Heart right ventricle (tissue), 16 donors: ENCODE measurements around the gene PLA2G2C. TPM values are rescaled to one million over a fixed set of nuclear protein-coding genes. Genes with fewer than 3 reads are reported as not detected.

ENCODE experiments used
- ATAC-seq, 8 donors: fragments of 200-7000 bp; cut with Tn5 transposase; one replicate each; pipeline ENCODE4 v1.9.1; 2020; ENCODE audit warnings: mild to moderate bottlenecking in 8 of 8, moderate library complexity in 8 of 8, moderate number of reproducible peaks in 1 of 8
- DNase-seq, 2 donors: peaks; one replicate each; pipeline ENCODE4 v3.0.0-alpha.2; 2020
- H3K27ac ChIP-seq, 10 donors: fragments of 200-600 bp; sonication (generic) in 2 of 10; one replicate each; pipeline versions ENCODE4 v1.5.0 to v1.8.0; 2020 to 2022; ENCODE audit warnings: mild to moderate bottlenecking in 3 of 10
- H3K27me3 ChIP-seq, 7 donors: fragments of 200-600 bp; one replicate each; pipeline ENCODE4 v1.8.0; 2021 to 2022; ENCODE audit warnings: mild to moderate bottlenecking in 2 of 7
- H3K36me3 ChIP-seq, 9 donors: fragments of 200-600 bp; sonication (generic) in 1 of 9; one replicate each; pipeline versions ENCODE4 v1.5.0 to v1.8.0; 2020 to 2022; ENCODE audit warnings: mild to moderate bottlenecking in 2 of 9
- H3K4me1 ChIP-seq, 9 donors: fragments of 200-600 bp; sonication (generic) in 1 of 9; one replicate each; pipeline versions ENCODE4 v1.5.0 to v1.8.0; 2020 to 2022; ENCODE audit warnings: mild to moderate bottlenecking in 4 of 9
- H3K4me3 ChIP-seq, 10 donors: fragments of 200-600 bp; sonication (generic) in 2 of 10; one replicate each; pipeline versions ENCODE4 v1.5.0 to v1.8.0; 2020 to 2022; ENCODE audit warnings: mild to moderate bottlenecking in 7 of 10, moderate library complexity in 2 of 10
- H3K9me3 ChIP-seq, 11 donors: fragments of 200-600 bp in 10 of 11; sonication (generic) in 2 of 11; one replicate each; pipeline versions ENCODE4 v1.5.0 to v1.8.0; 2013 to 2022; ENCODE audit warnings: mild to moderate bottlenecking in 2 of 11, control low read depth in 1 of 11, moderate library complexity in 1 of 11
- WGBS, 2 donors: extraction: QIAGEN DNeasy Blood & Tissue Kit; methylation state at CpG; one replicate each; pipeline ENCODE4 v1.1.7; 2013; ENCODE audit warnings: inconsistent platforms in 1 of 2; 5-methylcytosine and 5-hydroxymethylcytosine counted together
- intact Hi-C, 10 donors: fragments of 100-400 bp; cut with DNase I; formaldehyde crosslinking; loops; one replicate each; pipeline versions ENCODE4 v1.11.1 to v1.14.2; 2022
- long read RNA-seq, 3 donors: library from polyadenylated mRNA; unstranded; transcript quantifications; one replicate each; pipeline ENCODE4 v2.0.0, GENCODE V29; 2020 to 2021
- polyA plus RNA-seq, 2 donors: library from polyadenylated mRNA; stranded (reverse); fragments of 200-250 nt; gene quantifications; one replicate each; pipeline ENCODE4 v1.2.3, GENCODE V29; 2013
- total RNA-seq, 10 donors: library from RNA; stranded (reverse); fragmentation: NEBNext Ultra II Directional in 3 of 10; extraction: Animal tissue kit (Norgen Biotek cat#: 25700) in 3 of 10; gene quantifications; one replicate each; pipeline versions ENCODE4 v1.2.1 to v1.2.4, GENCODE V29; 2021 to 2023
- TF ChIP-seq, protein P1 (sequence below), 9 donors: fragments of 200-600 bp; sonication (generic) in 2 of 9; IDR thresholded peaks; one replicate each; pipeline versions ENCODE4 v1.5.0 to v1.8.0; 2021 to 2022; ENCODE audit warnings: antibody characterized with exemption in 9 of 9, mild to moderate bottlenecking in 5 of 9, moderate library complexity in 1 of 9
- donor health status: Arrhythmogenic right ventricular cardiomyopathy.
- donor health status: ischemic (EF 13 %, LVEDD 7.1; RV severe dilation, severe dysfunction).
- donor health status: healthy with polysubstance abuse.
- donor health status: DM: no; HTN: yes; CAD: no.
- donor health status: DM: no; HTN: no; CAD: no.
- donor health status: ischemic (EF 25% LVEDD 6.9; RV normal size, moderate dysfunction).
- donor health status: ischemic (EF 25% LVEDD 5.7; RV mildly dilated, moderate dysfunction).
- donor health status: healthy.
- donor health status: DM: yes; HTN: yes; CAD: no.
- donor health status: Ischemic cardiomyopathy.
- donor health status: ischemic (EF 35%, LVEDD 5.7; RV mildly dilated, moderate dysfunction).
- donor health status: nonischemic (EF 11% LVEDD 7.7; RV severe dilation, severe dysfunction).
- donor health status: DM: yes; HTN: yes; CAD: no.
- donor health status: PGD.
- donor health status: ischemic (EF 29% LVEDD 5.4; RV normal size, mild dysfunction).
- donor health status: nonischemic (EF 23%, LVEDD 6.1; RV moderate dilation, normal function).

Gene PLA2G2C, protein sequence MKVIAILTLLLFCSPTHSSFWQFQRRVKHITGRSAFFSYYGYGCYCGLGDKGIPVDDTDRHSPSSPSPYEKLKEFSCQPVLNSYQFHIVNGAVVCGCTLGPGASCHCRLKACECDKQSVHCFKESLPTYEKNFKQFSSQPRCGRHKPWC
- total RNA-seq = not detected
- not detected for polyA plus RNA-seq
- long read RNA-seq, donor 1 = 0 reads
- long read RNA-seq, donor 2 = 0 reads
- long read RNA-seq, donor 3 = 0 reads

DNA sequence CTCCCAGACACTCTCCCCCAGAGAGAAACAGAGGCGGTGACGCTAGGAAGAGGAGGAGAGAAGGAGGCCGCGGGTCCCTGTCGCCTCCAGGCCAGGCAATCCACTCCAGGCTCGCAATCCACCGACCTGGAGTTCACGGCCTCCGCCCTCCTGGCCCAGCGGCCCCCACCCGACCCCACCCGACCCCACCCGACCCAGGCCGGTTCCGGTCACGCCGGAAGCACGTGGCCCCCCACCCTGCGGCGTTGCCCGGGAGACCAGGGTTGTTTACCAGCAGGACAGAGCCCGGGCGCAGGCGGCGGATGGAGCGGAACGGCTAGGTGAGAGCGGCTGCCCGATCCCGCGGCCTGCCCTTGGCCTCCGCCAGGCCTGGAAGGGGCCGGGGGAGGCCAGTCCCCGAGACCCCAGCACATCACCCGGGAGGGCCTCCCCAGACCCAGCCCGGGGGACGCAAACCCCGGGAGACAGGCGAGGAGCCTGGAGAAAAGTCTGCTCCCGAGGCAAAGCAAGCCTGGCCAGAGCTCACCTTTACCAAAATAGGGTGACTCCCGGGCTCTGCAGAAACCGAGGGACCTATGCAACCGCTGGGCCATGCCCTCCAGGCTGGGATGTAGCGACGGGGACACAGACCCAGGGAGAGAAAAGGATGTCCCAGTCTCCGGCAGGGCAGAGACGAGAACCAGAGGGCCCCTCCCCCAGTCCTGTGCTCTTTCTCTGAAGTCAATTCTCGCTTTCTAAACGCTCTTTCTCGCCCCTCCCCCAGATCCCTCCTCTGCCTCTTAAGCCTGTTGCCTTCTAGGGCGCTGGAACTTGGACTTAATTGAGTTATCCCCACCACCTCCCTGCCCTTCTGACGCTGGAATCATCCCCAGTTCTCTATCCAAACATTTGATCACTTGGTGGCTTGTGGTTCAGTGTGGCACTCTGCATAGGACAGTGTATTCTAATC lies at the start of gene PLA2G2C, which contains the start of gene UBXN10:
PLA2G2C (minus strand) TSS at position 685 of the 949 bp plus-strand sequence. CDS start 9,155 bp downstream, outside the sequence.
UBXN10 (plus strand) TSS at position 263 of the 949 bp plus-strand sequence. CDS start 4,466 bp downstream, outside the sequence.
- peaks cover 0 to 29% (median 16%) of the 10 kb centered on the region in 9 donors for H3K4me1 ChIP-seq
- intact Hi-C loops = no loop called here
- no peaks in the 10 kb centered on the region for H3K9me3 ChIP-seq
- H3K27ac ChIP-seq = peak within 1 kb of the TSS in 4 of 10 donors; percentile 3 to 55 (median 32)
- no peaks in the 10 kb centered on the region for H3K36me3 ChIP-seq
- TF ChIP-seq, protein P1, sequence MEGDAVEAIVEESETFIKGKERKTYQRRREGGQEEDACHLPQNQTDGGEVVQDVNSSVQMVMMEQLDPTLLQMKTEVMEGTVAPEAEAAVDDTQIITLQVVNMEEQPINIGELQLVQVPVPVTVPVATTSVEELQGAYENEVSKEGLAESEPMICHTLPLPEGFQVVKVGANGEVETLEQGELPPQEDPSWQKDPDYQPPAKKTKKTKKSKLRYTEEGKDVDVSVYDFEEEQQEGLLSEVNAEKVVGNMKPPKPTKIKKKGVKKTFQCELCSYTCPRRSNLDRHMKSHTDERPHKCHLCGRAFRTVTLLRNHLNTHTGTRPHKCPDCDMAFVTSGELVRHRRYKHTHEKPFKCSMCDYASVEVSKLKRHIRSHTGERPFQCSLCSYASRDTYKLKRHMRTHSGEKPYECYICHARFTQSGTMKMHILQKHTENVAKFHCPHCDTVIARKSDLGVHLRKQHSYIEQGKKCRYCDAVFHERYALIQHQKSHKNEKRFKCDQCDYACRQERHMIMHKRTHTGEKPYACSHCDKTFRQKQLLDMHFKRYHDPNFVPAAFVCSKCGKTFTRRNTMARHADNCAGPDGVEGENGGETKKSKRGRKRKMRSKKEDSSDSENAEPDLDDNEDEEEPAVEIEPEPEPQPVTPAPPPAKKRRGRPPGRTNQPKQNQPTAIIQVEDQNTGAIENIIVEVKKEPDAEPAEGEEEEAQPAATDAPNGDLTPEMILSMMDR (IDR thresholded peaks at IDR 0.05) = no peak
- DNase-seq (peak; percentile 53 to 76), ATAC-seq (peak; percentile 56 to 86 (median 80))
- peak within 1 kb of the TSS; percentile 4 to 59 (median 51) for H3K4me3 ChIP-seq
- peaks cover 0 to 57% (median 38%) of the 10 kb centered on the region in 7 donors for H3K27me3 ChIP-seq
- WGBS, 2 donors = 2 to 3% methylated on average over 47 to 52 of the region's 52 CpGs

DNA sequence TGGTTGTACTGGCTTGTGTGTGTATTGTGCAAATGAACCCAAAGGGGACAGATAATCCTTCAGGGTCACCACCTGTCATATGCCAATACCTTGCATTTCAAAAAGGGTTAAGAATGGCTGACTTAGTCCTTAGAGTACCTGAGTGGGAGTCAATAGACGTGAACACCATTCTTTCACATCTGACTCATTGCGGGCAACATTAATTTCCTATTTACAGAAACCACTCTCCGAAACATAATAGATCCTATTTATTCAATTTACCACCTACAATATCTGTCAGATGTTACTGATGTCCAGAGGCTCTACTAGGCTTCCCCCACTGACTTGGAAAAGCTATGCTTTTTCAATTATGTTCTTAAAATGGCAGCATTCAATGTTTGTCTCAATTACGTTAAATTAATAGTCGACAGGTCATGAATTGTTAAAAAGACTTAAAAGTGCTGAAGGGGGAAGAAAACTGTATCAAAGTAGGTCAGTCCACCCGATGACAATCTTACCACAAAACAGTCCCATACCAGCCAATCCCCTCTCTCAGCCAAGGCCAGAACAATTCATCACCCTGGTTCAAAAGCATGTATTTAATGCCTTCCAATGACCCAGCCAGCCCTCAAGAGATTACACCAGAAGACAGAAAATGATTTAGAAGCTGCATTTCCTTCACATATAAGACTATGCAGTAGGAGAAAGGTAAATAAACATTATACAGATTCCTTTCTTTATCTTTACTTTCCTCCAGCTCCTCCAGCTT lies 48.6 kb upstream of the PLA2G2C start:
- whole genome bisulfite sequencing, 2 donors = 68 to 74% methylated on average over 6 of the region's 6 CpGs
- intact Hi-C loops = loop anchor here in 2 of 10 donors (5.0 kb wide), 2 partner anchors 192 to 257 kb away; no protein-coding TSS in a partner anchor

DNA sequence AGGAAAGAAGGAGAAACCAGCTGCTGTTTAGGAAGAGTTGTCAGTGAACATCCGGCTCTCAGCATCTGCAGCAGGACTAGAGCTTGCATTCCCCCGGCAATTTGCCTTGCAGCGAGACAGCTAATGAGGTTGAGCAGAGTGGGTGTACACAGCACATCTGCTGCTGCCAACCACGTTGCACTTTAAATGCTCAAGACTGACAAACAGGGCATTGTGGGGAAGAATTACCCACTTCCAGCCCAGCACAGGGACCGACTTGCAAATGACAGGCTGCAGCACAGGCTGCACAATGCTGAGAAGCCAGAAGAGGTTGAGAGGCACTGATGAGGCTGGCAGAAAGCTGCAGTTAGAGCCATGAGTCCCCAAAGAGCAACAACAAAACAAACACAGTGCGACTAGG lies 47.5 kb upstream of the PLA2G2C start:
- 27 to 29% methylated on average over 6 of the region's 6 CpGs for WGBS, 2 donors
- H3K36me3 ChIP-seq = no peaks in the 10 kb centered on the region
- no peaks in the 10 kb centered on the region for H3K9me3 ChIP-seq
- peaks cover 0 to 6% (median 0%) of the 10 kb centered on the region in 9 donors for H3K4me1 ChIP-seq
- intact Hi-C loops = loop anchor here in 2 of 10 donors (5.0 kb wide), 2 partner anchors 193 to 258 kb away; no protein-coding TSS in a partner anchor
- no peak overlapping the region for H3K27ac ChIP-seq
- H3K4me3 ChIP-seq = no peak overlapping the region
- DNase-seq (no peak), ATAC-seq (peak in 2 of 8 donors; percentile 13 to 17)
- peaks cover 0 to 62% (median 45%) of the 10 kb centered on the region in 7 donors for H3K27me3 ChIP-seq
- TF ChIP-seq, protein P1 (IDR thresholded peaks at IDR 0.05) = no peak

More for the DNA sequence above, 48.6 kb upstream of the PLA2G2C start:
- no peak for ATAC-seq
- H3K36me3 ChIP-seq = no peaks in the 10 kb centered on the region
- peaks cover 0 to 67% (median 54%) of the 10 kb centered on the region in 7 donors for H3K27me3 ChIP-seq
- TF ChIP-seq, protein P1 (IDR thresholded peaks at IDR 0.05) = no peak
- H3K9me3 ChIP-seq = no peaks in the 10 kb centered on the region
- H3K4me3 ChIP-seq = no peak overlapping the region
- DNase-seq = no peak
- H3K4me1 ChIP-seq = peaks cover 0 to 6% (median 0%) of the 10 kb centered on the region in 9 donors
- H3K27ac ChIP-seq = no peak overlapping the region
